GM06990 (cell line): ENCODE measurements around the gene MAML2.
"Not testable (repeated sequence)": the region's sequence is repeated elsewhere in the genome, so short reads cannot be mapped to it uniquely, and the experiment has no call there.

ENCODE experiments used
- DNase-seq: peaks from one replicate; pipeline ENCODE4 v3.0.0-alpha.2; 2011; ENCODE audit not compliant: insufficient read length; ENCODE audit errors: extremely low read depth
- H3K27me3 ChIP-seq: replicated peaks from 2 replicates; pipeline ENCODE4 v1.6.0; 2011; ENCODE audit warnings: low read length; ENCODE audit not compliant: control insufficient read depth, insufficient read depth
- H3K36me3 ChIP-seq: 2 replicates; pipeline ENCODE4 v1.5.1; 2011; ENCODE audit warnings: low read length; ENCODE audit not compliant: control insufficient read depth, insufficient read depth
- H3K4me3 ChIP-seq: replicated peaks from 2 replicates; pipeline ENCODE4 v1.5.1; 2011; ENCODE audit warnings: low read depth, mild to moderate bottlenecking, control low read depth, low read length
- CTCF ChIP-seq: IDR thresholded peaks from 2 replicates; pipeline ENCODE4 v1.5.1; 2011; ENCODE audit warnings: low read length, control low read depth, mild to moderate bottlenecking, inconsistent platforms; ENCODE audit not compliant: insufficient read depth, poor library complexity, severe bottlenecking

MAML2 gene

DNA sequence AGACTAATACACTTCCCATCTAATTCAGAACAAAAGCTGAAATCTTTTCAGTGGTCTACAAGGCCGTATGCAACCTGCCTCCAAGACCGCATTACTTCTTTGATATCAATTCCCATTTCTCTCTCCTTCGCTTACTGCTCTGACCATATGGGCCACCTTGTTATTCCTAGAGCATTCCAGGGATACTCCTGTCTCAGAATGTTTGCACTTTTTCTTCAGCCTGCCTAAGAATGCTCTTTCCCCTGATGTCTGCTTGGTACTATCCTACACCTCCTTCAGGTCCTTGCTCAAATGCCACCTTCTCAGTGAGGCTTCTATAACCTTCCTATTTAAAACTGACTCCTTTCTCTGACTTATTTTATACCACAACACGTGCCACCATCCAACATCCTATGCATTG, 71.2 kb downstream of the MAML2 start:
- no peak for TF ChIP-seq CTCF
- Histone ChIP-seq H3K27me3 (no peaks in the 10 kb centered on the region), H3K36me3 (no peaks in the 10 kb centered on the region; the same call in 1 of the 2 replicates)

DNA sequence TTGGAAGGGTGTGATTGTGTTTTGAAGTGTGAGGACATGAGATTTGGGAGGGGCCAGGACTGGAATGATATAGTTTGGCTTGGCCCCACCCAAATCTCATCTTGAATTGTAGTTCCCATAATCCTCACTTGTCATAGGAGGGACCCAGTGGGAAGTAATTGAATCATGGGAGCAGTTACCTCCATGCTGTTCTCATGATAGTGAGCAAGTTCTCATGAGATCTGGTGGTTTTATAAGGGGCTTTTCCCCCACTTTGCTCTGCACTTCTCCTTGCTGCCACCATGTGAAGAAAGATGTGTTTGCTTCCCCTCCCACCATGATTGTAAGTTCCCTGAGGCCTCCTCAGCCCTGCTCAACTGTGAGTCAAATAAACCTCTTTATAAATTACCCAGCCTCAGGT, 71.6 kb downstream of the MAML2 start:
- H3K27me3 ChIP-seq, H3K4me3 ChIP-seq, H3K36me3 ChIP-seq, DNase-seq: not testable (repeated sequence)

More for the DNA sequence above, 71.2 kb downstream of the MAML2 start:
- no peak overlapping the region for H3K4me3 ChIP-seq
- DNase-seq: no peak

- H3K27me3 ChIP-seq, H3K36me3 ChIP-seq, DNase-seq, H3K4me3 ChIP-seq: not testable (repeated sequence)
These were observed 74.5 kb downstream of the MAML2 start for GRCh38 chr11:96268527-96268926.

- peak; percentile 71 for DNase-seq
- no peak for TF ChIP-seq CTCF
- Histone ChIP-seq H3K4me3 (0 out of 2 replicates have a peak overlapping the region, but pooled peaks have one; percentile 15), H3K27me3 (no peaks in the 10 kb centered on the region), H3K36me3 (no peaks in the 10 kb centered on the region; the same call in 1 of the 2 replicates)
These were observed 75.4 kb downstream of the MAML2 start for GRCh38 chr11:96267496-96268032.

DNA sequence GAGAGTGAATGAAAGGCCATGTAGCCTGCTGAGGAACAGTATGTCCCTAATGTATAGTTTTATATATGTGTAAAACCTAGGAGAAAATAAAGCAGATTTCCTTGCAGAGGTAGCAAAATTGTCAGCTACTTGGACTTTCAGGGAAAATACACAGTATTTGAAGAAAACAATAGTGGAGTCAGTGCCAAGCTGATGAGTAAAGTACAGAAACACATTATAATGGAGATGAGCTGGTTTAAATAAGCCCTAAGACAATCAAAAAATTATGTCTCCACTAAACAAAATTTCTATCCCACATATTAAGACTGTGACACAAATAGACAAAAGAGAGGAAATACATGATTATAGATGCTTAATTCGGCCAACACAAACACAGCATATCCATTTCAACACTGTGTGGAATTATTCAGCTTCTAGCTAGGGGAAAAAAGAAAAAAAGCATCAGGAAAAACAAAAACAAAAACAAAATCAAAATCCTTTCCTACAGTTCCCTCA, 75.9 kb downstream of the MAML2 start:
- Histone ChIP-seq H3K36me3 (no peaks in the 10 kb centered on the region; the same call in 1 of the 2 replicates), H3K4me3 (no peak overlapping the region), H3K27me3 (no peaks in the 10 kb centered on the region)
- DNase-seq: no peak
- no peak for TF ChIP-seq CTCF

DNA sequence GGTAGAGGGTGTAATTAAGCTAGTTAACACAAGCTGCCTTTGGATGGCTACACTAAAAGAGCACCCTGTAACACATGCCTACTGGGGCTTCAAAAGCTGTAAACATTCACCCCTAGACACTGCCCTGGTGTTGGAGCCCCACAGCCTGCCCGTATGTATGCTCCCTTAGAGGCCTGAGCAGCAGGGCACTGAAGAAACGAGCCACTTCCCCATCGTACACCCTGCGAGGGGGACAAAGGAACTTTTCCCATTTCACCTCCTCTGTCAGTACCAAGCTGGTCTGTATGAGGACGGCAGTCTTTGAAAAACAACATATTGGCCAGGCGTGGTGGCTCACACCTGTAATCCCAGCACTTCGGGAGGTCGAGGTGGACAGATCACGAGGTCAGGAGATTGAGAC, 77.0 kb downstream of the MAML2 start:
- no peak for DNase-seq
- H3K4me3 ChIP-seq: no peak overlapping the region
- no peaks in the 10 kb centered on the region for H3K27me3 ChIP-seq
- TF ChIP-seq CTCF: no peak
- H3K36me3 ChIP-seq: no peaks in the 10 kb centered on the region; the same call in 1 of the 2 replicates
